ENCODE measurements around the gene ZDHHC11B. TPM values are rescaled to one million over a fixed set of nuclear protein-coding genes. Genes with fewer than 3 reads are reported as not detected.
"Not testable (repeated sequence)": the region's sequence is repeated elsewhere in the genome, so short reads cannot be mapped to it uniquely, and the experiment has no call there.

ZDHHC11B gene
- total RNA-seq, 1 donor from 2014 or later = 13.4 TPM

DNA sequence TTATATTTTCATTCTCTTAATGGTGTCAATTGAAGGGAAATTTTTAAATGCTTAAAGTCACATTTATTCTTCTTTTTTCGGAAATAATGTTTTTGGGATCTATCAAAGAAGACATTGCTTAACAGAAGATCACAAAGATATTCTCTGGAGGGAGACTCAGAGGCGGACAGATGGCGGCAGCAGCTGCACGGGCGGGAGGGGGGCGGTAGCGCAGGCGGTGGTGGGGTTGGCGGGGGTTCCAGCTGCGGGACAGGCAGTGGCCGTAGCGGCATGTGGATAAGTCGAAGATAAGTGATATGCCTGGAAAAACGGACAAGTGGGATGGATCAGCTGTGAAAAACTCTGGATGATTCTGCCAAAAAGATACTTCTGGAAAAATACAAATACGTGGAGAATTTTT is 31.6 kb upstream of the ZDHHC11B start:
- no peak overlapping the region for H3K27ac ChIP-seq (replicated peaks)
- peaks cover 9% of the 10 kb centered on the region for H3K9me3 ChIP-seq (replicated peaks)
- peaks cover 6% of the 10 kb centered on the region for H3K36me3 ChIP-seq
- H3K4me1 ChIP-seq = no peaks in the 10 kb centered on the region
- no peak overlapping the region for H3K4me3 ChIP-seq
- no peak for DNase-seq
- no peak for TF ChIP-seq CTCF (IDR thresholded peaks at IDR 0.05; ENCODE audit: borderline replicate concordance)
- H3K27me3 ChIP-seq (ENCODE audit: low read depth) = no peaks in the 10 kb centered on the region
- intact Hi-C loops (cut with micrococcal nuclease) = no loop called here

- no peak for TF ChIP-seq CTCF (IDR thresholded peaks at IDR 0.05; ENCODE audit: borderline replicate concordance)
- H3K9me3 ChIP-seq (replicated peaks) = peaks cover 9% of the 10 kb centered on the region
- intact Hi-C loops (cut with micrococcal nuclease) = no loop called here
- no peak overlapping the region for H3K27ac ChIP-seq (replicated peaks)
- no peaks in the 10 kb centered on the region for H3K27me3 ChIP-seq (ENCODE audit: low read depth)
- H3K4me3 ChIP-seq = no peak overlapping the region
- no peak for DNase-seq
- peaks cover 6% of the 10 kb centered on the region for H3K36me3 ChIP-seq
- H3K4me1 ChIP-seq = no peaks in the 10 kb centered on the region
These were observed 30.9 kb upstream of the ZDHHC11B start for GRCh38 chr5:815449-815848.

DNA sequence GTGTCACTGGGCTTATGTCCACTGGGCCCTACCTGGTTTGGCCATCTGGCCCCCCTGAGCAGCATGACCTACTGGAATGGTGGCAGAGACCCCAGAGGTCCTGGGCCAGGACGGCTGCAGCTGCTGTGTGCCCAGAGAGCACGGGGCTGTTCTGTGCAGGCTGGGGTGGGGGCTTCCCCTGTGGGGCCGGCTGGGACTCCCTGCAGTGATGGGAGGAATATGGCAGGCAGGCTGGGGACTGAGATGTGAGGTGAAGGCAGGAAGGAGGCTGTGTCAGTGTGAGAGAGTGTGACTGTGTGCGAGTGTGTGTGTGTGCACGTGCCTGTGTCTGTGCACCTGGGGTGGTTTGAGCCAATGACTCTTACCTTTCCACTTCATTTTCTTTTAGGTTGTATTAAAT is 29.0 kb upstream of the ZDHHC11B start:
- H3K4me1 ChIP-seq; DNase-seq; H3K27me3 ChIP-seq (ENCODE audit: low read depth); H3K4me3 ChIP-seq; H3K27ac ChIP-seq (replicated peaks); H3K9me3 ChIP-seq (replicated peaks); intact Hi-C loops (cut with micrococcal nuclease); H3K36me3 ChIP-seq: not testable (repeated sequence)

DNA sequence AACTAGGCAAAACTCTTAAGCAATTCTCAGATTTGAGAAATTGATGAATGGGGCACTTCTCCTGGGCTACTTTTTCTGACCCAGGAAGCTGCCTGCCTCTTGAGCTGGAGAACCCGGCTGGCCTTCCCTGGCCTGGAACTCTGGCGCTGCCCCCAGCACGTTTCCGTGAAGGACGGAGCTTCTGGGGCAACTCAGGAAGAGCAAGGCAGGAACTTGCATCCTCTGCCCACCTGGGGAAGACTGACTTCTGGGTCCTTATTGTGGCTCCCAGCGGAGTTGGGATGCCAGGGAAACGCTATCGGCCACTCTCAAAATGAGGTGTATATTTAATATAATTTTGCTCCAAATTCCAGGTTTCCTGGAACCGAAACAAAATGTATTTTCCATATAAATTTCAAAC is 26.9 kb upstream of the ZDHHC11B start:
- H3K4me3 ChIP-seq; H3K4me1 ChIP-seq; intact Hi-C loops (cut with micrococcal nuclease); DNase-seq; H3K9me3 ChIP-seq (replicated peaks); H3K27me3 ChIP-seq (ENCODE audit: low read depth); H3K27ac ChIP-seq (replicated peaks); H3K36me3 ChIP-seq: not testable (repeated sequence)

GRCh38 chr5:807719-808514 is 23.4 kb upstream of the ZDHHC11B start:
- H3K36me3 ChIP-seq; H3K27me3 ChIP-seq (ENCODE audit: low read depth); H3K4me1 ChIP-seq; H3K27ac ChIP-seq (replicated peaks); H3K4me3 ChIP-seq; intact Hi-C loops (cut with micrococcal nuclease); DNase-seq: not testable (repeated sequence)
- H3K9me3 ChIP-seq (replicated peaks) = peaks cover 20% of the 10 kb centered on the region

GRCh38 chr5:801472-801871 is 16.9 kb upstream of the ZDHHC11B start:
- intact Hi-C loops (cut with micrococcal nuclease) = no loop called here
- Histone ChIP-seq H3K27ac (replicated peaks) (no peak overlapping the region), H3K4me1 (no peaks in the 10 kb centered on the region), H3K4me3 (no peak overlapping the region), H3K36me3 (no peaks in the 10 kb centered on the region), H3K27me3 (ENCODE audit: low read depth) (no peaks in the 10 kb centered on the region), H3K9me3 (replicated peaks) (peaks cover 20% of the 10 kb centered on the region)
- no peak for DNase-seq
- no peak for TF ChIP-seq CTCF (IDR thresholded peaks at IDR 0.05; ENCODE audit: borderline replicate concordance)

DNA sequence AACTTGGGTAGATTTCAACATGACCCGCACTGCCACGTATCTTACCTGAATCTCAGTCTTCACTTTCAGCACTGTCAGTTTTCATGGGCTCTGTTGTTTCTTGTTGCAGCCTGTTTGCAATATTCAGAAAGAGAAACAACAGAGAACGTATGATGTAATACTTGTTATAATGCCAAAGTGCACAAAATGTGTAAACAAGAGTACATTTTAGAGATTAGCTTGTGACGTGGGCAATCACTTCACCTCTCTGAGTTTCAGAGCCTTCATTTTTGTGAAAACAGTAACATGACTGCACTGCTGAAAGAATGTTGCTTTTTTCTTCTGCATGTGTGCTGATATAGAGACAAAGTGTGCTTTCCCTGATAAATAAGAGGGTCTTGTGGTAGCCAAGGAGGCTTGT is 16.5 kb upstream of the ZDHHC11B start:
- H3K27ac ChIP-seq (replicated peaks); DNase-seq; H3K4me3 ChIP-seq; H3K27me3 ChIP-seq (ENCODE audit: low read depth); H3K4me1 ChIP-seq; intact Hi-C loops (cut with micrococcal nuclease); H3K36me3 ChIP-seq: not testable (repeated sequence)
- peaks cover 20% of the 10 kb centered on the region for H3K9me3 ChIP-seq (replicated peaks)

DNA sequence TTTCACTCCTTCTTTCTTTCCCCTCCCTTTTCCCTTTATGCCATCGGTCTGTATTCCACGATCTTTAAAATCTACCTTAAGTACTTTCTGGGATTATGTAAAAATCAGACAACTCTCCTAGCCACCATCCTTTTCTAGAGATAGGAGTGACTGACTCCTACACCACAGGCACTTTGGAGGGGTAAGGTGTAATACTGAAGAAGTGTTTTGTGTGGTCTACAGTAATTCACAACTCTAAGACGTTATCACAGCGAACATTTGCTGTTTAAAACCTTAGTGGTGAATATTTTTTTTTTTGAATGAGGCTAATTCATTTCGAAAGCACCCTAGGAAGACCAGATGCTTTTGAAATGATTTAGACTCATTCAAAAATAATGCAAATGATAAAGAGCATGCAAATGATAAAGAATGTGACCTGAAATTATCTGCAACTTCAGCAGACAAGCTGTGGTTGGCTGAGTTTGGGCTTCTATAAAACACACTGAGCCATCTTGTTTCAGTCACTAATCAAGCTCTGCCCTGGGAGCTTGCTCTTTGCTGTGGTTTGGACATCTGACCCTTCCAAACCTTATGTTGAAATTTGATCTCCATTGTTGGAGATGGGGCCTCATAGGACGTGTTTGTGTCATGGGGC is 14.1 kb upstream of the ZDHHC11B start:
- intact Hi-C loops (cut with micrococcal nuclease) = not testable (repeated sequence)

GRCh38 chr5:797986-798385 is 13.5 kb upstream of the ZDHHC11B start:
- H3K4me3 ChIP-seq; H3K27me3 ChIP-seq (ENCODE audit: low read depth); H3K36me3 ChIP-seq; DNase-seq; intact Hi-C loops (cut with micrococcal nuclease); H3K4me1 ChIP-seq; H3K9me3 ChIP-seq (replicated peaks); H3K27ac ChIP-seq (replicated peaks): not testable (repeated sequence)

More for the DNA sequence above, 14.1 kb upstream of the ZDHHC11B start:
- not testable (repeated sequence) for H3K27ac ChIP-seq (replicated peaks); H3K9me3 ChIP-seq (replicated peaks); H3K4me1 ChIP-seq; H3K4me3 ChIP-seq; H3K27me3 ChIP-seq (ENCODE audit: low read depth); DNase-seq; H3K36me3 ChIP-seq

GRCh38 chr5:795873-796272 is 11.3 kb upstream of the ZDHHC11B start:
- H3K36me3 ChIP-seq; intact Hi-C loops (cut with micrococcal nuclease); H3K27ac ChIP-seq (replicated peaks); H3K4me3 ChIP-seq; H3K4me1 ChIP-seq; H3K9me3 ChIP-seq (replicated peaks); H3K27me3 ChIP-seq (ENCODE audit: low read depth); DNase-seq: not testable (repeated sequence)

DNA sequence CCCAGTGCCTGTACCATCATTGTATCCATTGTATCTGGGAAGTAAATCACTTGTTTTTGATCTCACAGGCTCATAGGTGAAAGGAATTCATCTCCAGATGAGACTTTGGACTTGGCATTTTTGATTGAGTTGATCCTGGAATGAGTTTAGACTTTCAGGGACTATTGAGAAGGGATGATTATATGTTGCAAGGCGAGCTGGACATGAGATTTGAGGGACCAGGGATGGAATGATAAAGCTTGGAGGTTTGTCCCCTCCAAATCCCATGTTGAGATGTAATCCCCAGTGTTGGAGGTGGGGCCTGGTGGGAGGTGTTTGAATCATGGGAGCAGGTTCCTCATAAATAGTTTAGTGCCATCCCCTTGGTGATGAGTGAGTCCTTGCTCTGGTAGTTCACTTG is 10.4 kb upstream of the ZDHHC11B start:
- H3K27ac ChIP-seq (replicated peaks); H3K4me1 ChIP-seq; DNase-seq; H3K4me3 ChIP-seq; H3K36me3 ChIP-seq; H3K27me3 ChIP-seq (ENCODE audit: low read depth); intact Hi-C loops (cut with micrococcal nuclease): not testable (repeated sequence)
- H3K9me3 ChIP-seq (replicated peaks) = peaks cover 18% of the 10 kb centered on the region
